ENCODE measurements around the gene ZBTB6. TPM values are rescaled to one million over a fixed set of nuclear protein-coding genes. Genes with fewer than 3 reads are reported as not detected.
"Not testable (repeated sequence)": the region's sequence is repeated elsewhere in the genome, so short reads cannot be mapped to it uniquely, and the experiment has no call there.

The ZBTB6 gene
- total RNA-seq, 4 donors from 2014 or later = 6.5 to 12.9 (median 9.5) TPM

DNA sequence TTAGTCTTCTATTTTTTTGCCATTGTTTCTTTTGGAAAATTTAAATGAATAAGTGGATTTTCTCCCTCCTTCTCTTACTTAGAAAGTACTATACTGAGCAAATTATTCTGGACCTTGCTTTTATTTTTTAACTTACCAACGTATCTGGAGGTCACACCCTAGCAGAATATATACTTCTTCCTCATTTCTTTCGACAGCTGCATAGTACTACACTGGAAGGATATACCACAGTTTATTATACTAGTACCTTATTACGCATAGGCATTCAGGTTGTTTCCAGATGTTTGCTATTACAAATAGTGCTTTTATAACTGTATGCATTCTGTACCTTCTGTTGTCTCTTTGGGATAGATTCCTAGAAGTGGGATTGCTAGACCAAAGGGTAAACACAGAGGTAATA is 24.6 kb downstream of the ZBTB6 start:
- no peaks in the 10 kb centered on the region for H3K4me1 ChIP-seq
- peaks cover 36 to 97% (median 64%) of the 10 kb centered on the region in 4 donors for H3K36me3 ChIP-seq
- 89% methylated on average over 3 of the region's 3 CpGs for WGBS
- no peaks in the 10 kb centered on the region for H3K9me3 ChIP-seq
- intact Hi-C loops (cut with DNase I) = no loop called here
- TF ChIP-seq POLR2A (IDR thresholded peaks at IDR 0.05; ENCODE audit: low read depth) = no peak
- TF ChIP-seq, protein P1, sequence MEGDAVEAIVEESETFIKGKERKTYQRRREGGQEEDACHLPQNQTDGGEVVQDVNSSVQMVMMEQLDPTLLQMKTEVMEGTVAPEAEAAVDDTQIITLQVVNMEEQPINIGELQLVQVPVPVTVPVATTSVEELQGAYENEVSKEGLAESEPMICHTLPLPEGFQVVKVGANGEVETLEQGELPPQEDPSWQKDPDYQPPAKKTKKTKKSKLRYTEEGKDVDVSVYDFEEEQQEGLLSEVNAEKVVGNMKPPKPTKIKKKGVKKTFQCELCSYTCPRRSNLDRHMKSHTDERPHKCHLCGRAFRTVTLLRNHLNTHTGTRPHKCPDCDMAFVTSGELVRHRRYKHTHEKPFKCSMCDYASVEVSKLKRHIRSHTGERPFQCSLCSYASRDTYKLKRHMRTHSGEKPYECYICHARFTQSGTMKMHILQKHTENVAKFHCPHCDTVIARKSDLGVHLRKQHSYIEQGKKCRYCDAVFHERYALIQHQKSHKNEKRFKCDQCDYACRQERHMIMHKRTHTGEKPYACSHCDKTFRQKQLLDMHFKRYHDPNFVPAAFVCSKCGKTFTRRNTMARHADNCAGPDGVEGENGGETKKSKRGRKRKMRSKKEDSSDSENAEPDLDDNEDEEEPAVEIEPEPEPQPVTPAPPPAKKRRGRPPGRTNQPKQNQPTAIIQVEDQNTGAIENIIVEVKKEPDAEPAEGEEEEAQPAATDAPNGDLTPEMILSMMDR (IDR thresholded peaks at IDR 0.05) = no peak
- TF ChIP-seq EP300 (IDR thresholded peaks at IDR 0.05) = no peak
- no peak for TF ChIP-seq POLR2AphosphoS5 (IDR thresholded peaks at IDR 0.05)
- no peak for DNase-seq (ENCODE audit: extremely low spot score)
- no peak overlapping the region for H3K4me3 ChIP-seq
- no peak overlapping the region for H3K27ac ChIP-seq (replicated peaks in 1 of 4)
- no peaks in the 10 kb centered on the region for H3K27me3 ChIP-seq

DNA sequence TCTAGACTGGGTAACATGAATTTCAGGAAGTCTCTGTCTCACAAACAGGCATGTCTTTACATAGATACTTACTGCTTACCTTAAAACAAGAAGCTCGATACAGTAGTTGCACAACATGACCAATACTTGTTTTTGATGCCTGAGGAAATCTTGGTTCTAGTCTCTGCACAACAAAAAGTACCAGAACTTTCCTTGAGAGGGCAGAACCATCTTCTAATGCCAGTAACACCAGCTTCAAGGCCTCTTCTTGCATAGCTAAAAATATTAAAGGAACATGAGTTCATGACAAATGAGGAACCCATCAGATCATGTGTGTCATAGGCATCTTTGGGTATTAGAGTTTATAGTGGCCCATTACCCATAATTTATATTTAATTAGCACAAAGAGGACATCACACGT is 30.0 kb downstream of the ZBTB6 start:
- 91% methylated on average over 2 of the region's 2 CpGs for WGBS
- intact Hi-C loops (cut with DNase I) = no loop called here
- H3K36me3 ChIP-seq = peaks cover 57 to 99% (median 76%) of the 10 kb centered on the region in 4 donors

DNA sequence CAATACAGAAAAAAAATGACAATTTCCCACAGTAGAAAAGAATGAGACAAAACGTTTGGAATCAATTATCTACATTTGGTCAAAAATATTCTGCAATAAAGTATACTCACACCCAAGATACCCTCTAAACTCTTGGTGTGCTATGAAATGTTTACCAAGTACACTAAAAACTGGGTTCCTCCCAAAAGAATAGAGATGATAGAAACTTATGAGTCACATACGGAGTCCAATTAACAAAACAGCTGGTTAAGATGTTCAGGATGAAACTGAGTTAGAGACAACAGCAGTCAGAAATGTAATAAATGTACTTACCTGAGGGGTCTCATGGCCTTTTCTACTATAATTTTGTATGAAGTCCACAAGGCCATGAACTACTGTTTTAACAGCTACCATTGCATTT is 33.7 kb downstream of the ZBTB6 start:
- H3K4me3 ChIP-seq = no peak overlapping the region
- intact Hi-C loops (cut with DNase I) = no loop called here
- H3K27ac ChIP-seq (replicated peaks in 1 of 4) = no peak overlapping the region
- no peak for DNase-seq (ENCODE audit: extremely low spot score)
- TF ChIP-seq, protein P1 (IDR thresholded peaks at IDR 0.05) = no peak
- TF ChIP-seq POLR2AphosphoS5 (IDR thresholded peaks at IDR 0.05) (no peak), EP300 (IDR thresholded peaks at IDR 0.05) (no peak), POLR2A (IDR thresholded peaks at IDR 0.05; ENCODE audit: low read depth) (no peak)
- H3K27me3 ChIP-seq = no peaks in the 10 kb centered on the region
- no peaks in the 10 kb centered on the region for H3K4me1 ChIP-seq
- no peaks in the 10 kb centered on the region for H3K9me3 ChIP-seq
- WGBS = 79% methylated on average over 2 of the region's 2 CpGs
- H3K36me3 ChIP-seq = peaks cover 83 to 100% (median 97%) of the 10 kb centered on the region in 4 donors

More for the DNA sequence above, 30.0 kb downstream of the ZBTB6 start:
- no peaks in the 10 kb centered on the region for H3K27me3 ChIP-seq
- no peak for DNase-seq (ENCODE audit: extremely low spot score)
- TF ChIP-seq, protein P1 (IDR thresholded peaks at IDR 0.05) = no peak
- TF ChIP-seq POLR2AphosphoS5 (IDR thresholded peaks at IDR 0.05) (no peak), EP300 (IDR thresholded peaks at IDR 0.05) (no peak), POLR2A (IDR thresholded peaks at IDR 0.05; ENCODE audit: low read depth) (no peak)
- H3K27ac ChIP-seq (replicated peaks in 1 of 4) = no peak overlapping the region
- H3K9me3 ChIP-seq = no peaks in the 10 kb centered on the region
- no peak overlapping the region for H3K4me3 ChIP-seq
- H3K4me1 ChIP-seq = no peaks in the 10 kb centered on the region

DNA sequence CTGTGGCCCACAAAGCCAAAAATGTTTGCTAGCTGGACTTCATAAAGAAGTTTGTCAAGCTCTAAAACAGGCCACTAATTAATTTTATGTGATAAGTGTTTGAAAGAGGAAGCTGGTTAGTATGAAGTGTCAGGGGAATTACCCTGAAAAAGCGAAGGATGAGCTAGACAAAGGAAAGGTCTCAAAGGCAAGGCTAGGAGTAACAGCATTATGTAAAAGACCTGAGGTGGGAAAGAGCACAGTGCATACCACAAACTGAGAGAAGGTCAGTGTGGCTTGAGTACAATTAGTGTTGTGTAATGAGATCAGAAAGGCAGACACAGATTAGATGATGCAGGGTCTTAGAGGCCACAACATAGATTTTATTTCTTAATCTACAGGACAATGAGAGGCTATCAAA is 37.6 kb downstream of the ZBTB6 start:
- H3K27ac ChIP-seq (replicated peaks in 1 of 4) = no peak overlapping the region
- H3K4me1 ChIP-seq = no peaks in the 10 kb centered on the region
- H3K4me3 ChIP-seq = no peak overlapping the region
- TF ChIP-seq POLR2AphosphoS5 (IDR thresholded peaks at IDR 0.05) = no peak
- TF ChIP-seq EP300 (IDR thresholded peaks at IDR 0.05) = no peak
- no peak for TF ChIP-seq POLR2A (IDR thresholded peaks at IDR 0.05; ENCODE audit: low read depth)
- TF ChIP-seq, protein P1 (IDR thresholded peaks at IDR 0.05) = no peak
- H3K36me3 ChIP-seq = peaks cover 73 to 99% (median 93%) of the 10 kb centered on the region in 4 donors
- no peak for DNase-seq (ENCODE audit: extremely low spot score)
- H3K9me3 ChIP-seq = no peaks in the 10 kb centered on the region
- H3K27me3 ChIP-seq = no peaks in the 10 kb centered on the region
- intact Hi-C loops (cut with DNase I) = no loop called here
- WGBS = 80% methylated on average over 1 of the region's 1 CpG

DNA sequence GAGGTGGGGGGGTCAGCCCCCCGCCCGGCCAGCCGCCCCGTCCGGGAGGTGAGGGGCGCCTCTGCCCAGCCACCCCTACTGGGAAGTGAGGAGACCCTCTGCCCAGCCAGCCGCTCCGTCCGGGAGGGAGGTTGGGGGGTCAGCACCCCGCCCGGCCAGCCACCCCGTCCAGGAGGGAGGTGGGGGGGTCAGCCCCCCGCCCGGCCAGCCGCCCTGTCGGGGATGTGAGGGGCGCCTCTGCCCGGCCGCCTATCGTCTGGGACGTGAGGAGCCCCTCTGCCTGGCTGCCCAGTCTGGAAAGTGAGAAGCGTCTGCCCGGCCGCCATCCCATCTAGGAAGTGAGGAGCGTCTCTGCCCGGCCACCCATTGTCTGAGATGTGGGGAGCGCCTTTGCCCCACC is 45.8 kb downstream of the ZBTB6 start:
- H3K4me1 ChIP-seq; H3K27ac ChIP-seq (replicated peaks in 1 of 4); H3K4me3 ChIP-seq; intact Hi-C loops (cut with DNase I); H3K27me3 ChIP-seq; H3K9me3 ChIP-seq; DNase-seq (ENCODE audit: extremely low spot score): not testable (repeated sequence)
- peaks cover 17 to 56% (median 41%) of the 10 kb centered on the region in 4 donors for H3K36me3 ChIP-seq
- no CpG with 5 or more reads among the region's 27 CpGs for WGBS

Measured in esophagus muscularis mucosa (tissue), 4 donors.